ENCODE measurements around the gene TSG101.
A peak's percentile ranks its signal among the peaks of the same experiment; 100 is the strongest.

TSG101 gene

DNA sequence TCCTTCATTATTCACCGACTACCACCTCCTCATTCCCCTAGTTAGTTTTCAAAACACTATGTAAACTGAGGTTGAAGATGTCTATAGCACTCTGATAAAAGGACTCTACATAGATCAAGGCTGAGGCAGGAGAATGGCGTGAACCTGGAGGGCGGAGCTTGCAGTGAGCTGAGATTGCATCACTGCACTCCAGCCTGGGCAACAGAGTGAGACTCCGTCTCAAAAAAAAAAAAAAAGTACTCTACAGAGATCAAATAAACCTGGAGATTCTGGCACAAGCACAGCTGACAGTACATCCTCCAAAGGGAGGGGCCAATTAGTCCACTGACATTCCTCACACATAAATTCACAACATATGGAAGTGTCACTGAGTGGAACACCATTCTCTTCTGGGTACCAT, 31.0 kb downstream of the TSG101 start:
- TF ChIP-seq EZH2phosphoT487 (IDR thresholded peaks at IDR 0.05; ENCODE audit: low read depth), result no peak
- TF ChIP-seq, protein P1, sequence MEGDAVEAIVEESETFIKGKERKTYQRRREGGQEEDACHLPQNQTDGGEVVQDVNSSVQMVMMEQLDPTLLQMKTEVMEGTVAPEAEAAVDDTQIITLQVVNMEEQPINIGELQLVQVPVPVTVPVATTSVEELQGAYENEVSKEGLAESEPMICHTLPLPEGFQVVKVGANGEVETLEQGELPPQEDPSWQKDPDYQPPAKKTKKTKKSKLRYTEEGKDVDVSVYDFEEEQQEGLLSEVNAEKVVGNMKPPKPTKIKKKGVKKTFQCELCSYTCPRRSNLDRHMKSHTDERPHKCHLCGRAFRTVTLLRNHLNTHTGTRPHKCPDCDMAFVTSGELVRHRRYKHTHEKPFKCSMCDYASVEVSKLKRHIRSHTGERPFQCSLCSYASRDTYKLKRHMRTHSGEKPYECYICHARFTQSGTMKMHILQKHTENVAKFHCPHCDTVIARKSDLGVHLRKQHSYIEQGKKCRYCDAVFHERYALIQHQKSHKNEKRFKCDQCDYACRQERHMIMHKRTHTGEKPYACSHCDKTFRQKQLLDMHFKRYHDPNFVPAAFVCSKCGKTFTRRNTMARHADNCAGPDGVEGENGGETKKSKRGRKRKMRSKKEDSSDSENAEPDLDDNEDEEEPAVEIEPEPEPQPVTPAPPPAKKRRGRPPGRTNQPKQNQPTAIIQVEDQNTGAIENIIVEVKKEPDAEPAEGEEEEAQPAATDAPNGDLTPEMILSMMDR (IDR thresholded peaks at IDR 0.05; ENCODE audit: low read depth, low read length), result no peak
- Histone ChIP-seq H3K27me3 (ENCODE audit: low read depth, low read length) (no peaks in the 10 kb centered on the region), H3K9me3 (ENCODE audit: insufficient read depth, low read length) (no peaks in the 10 kb centered on the region), H3K27ac (ENCODE audit: low read length) (no peak overlapping the region), H3K36me3 (replicated peaks; ENCODE audit: low read depth, low read length) (peaks cover 20% of the 10 kb centered on the region), H3K4me1 (ENCODE audit: low read length) (peaks cover 19% of the 10 kb centered on the region), H3K4me2 (ENCODE audit: low read length) (peak overlapping the region; percentile 35; the same call in 1 of the 2 replicates), H2AFZ (ENCODE audit: low read depth, low read length) (no peak overlapping the region), H3K9ac (ENCODE audit: low read length) (no peak overlapping the region), H3K79me2 (ENCODE audit: low read length) (no peaks in the 10 kb centered on the region), H3K4me3 (ENCODE audit: low read length) (no peak overlapping the region), H4K20me1 (ENCODE audit: insufficient read depth, low read length) (no peaks in the 10 kb centered on the region)

DNA sequence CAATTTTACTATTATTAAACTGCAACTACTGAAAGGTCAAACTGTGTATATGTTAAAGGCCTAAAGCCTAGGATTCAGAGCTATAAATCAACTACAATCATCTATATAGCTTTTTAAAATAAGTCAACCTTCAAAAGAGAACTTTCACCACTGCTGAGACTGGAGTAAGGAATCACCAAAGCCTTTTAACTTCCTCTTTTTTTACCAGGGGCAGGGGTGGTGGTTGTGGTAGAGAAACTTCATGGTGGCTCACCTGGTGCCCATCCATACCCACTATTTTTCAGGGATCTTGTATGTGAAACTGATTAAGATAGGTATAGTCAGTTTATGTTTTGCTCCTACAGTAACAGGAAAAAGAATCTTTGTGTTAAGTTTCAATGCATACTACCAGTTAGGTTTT, 31.5 kb downstream of the TSG101 start:
- TF ChIP-seq, protein P1 (IDR thresholded peaks at IDR 0.05; ENCODE audit: low read depth, low read length), result no peak
- no peak for TF ChIP-seq EZH2phosphoT487 (IDR thresholded peaks at IDR 0.05; ENCODE audit: low read depth)
- peak overlapping the region; percentile 16; the same call in 1 of the 2 replicates for H3K27ac ChIP-seq (ENCODE audit: low read length)
- H3K79me2 ChIP-seq (ENCODE audit: low read length), result no peaks in the 10 kb centered on the region
- H4K20me1 ChIP-seq (ENCODE audit: insufficient read depth, low read length), result no peaks in the 10 kb centered on the region
- H3K9me3 ChIP-seq (ENCODE audit: insufficient read depth, low read length), result no peaks in the 10 kb centered on the region
- H3K4me2 ChIP-seq (ENCODE audit: low read length), result peak overlapping the region; percentile 35; the same call in 1 of the 2 replicates
- H3K36me3 ChIP-seq (replicated peaks; ENCODE audit: low read depth, low read length), result peaks cover 21% of the 10 kb centered on the region
- H3K4me3 ChIP-seq (ENCODE audit: low read length), result no peak overlapping the region; the same call in 1 of the 2 replicates
- no peak overlapping the region for H3K9ac ChIP-seq (ENCODE audit: low read length)
- H3K27me3 ChIP-seq (ENCODE audit: low read depth, low read length), result no peaks in the 10 kb centered on the region
- H2AFZ ChIP-seq (ENCODE audit: low read depth, low read length), result no peak overlapping the region
- H3K4me1 ChIP-seq (ENCODE audit: low read length), result peaks cover 19% of the 10 kb centered on the region

GRCh38 chr11:18493310-18493709, 33.4 kb downstream of the TSG101 start:
- peaks cover 22% of the 10 kb centered on the region for H3K4me1 ChIP-seq (ENCODE audit: low read length)

DNA sequence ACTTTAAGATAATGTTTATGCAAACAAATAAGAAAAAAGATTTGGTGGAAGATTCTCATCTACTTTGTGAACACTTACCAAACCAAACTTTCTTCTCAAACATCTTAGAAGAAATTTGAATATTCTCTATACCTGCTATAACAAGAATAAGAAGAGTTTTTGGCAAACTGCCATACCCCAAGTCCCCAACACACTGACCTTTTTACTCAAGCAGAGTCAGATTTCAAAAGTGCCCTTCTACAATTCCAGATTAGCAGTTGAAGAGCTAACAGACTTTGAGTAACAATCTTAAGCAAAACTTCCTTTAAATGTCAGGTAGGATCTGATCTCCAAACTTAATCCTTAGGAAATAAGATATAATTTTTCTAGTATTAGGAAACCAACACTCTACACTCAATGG, 33.9 kb downstream of the TSG101 start:
- peaks cover 16% of the 10 kb centered on the region for H3K36me3 ChIP-seq (replicated peaks; ENCODE audit: low read depth, low read length)
- no peaks in the 10 kb centered on the region for H3K79me2 ChIP-seq (ENCODE audit: low read length)
- no peak overlapping the region for H3K4me2 ChIP-seq (ENCODE audit: low read length)
- no peak overlapping the region for H3K9ac ChIP-seq (ENCODE audit: low read length)
- H2AFZ ChIP-seq (ENCODE audit: low read depth, low read length), result no peak overlapping the region
- H3K4me3 ChIP-seq (ENCODE audit: low read length), result no peak overlapping the region
- no peak for TF ChIP-seq EZH2phosphoT487 (IDR thresholded peaks at IDR 0.05; ENCODE audit: low read depth)
- TF ChIP-seq, protein P1 (IDR thresholded peaks at IDR 0.05; ENCODE audit: low read depth, low read length), result no peak
- H3K27me3 ChIP-seq (ENCODE audit: low read depth, low read length), result no peaks in the 10 kb centered on the region
- no peaks in the 10 kb centered on the region for H3K9me3 ChIP-seq (ENCODE audit: insufficient read depth, low read length)
- no peaks in the 10 kb centered on the region for H4K20me1 ChIP-seq (ENCODE audit: insufficient read depth, low read length)
- H3K4me1 ChIP-seq (ENCODE audit: low read length), result peaks cover 26% of the 10 kb centered on the region
- no peak overlapping the region for H3K27ac ChIP-seq (ENCODE audit: low read length)

More at GRCh38 chr11:18493310-18493709, 33.4 kb downstream of the TSG101 start:
- TF ChIP-seq, protein P1 (IDR thresholded peaks at IDR 0.05; ENCODE audit: low read depth, low read length), result no peak
- H4K20me1 ChIP-seq (ENCODE audit: insufficient read depth, low read length), result no peaks in the 10 kb centered on the region
- no peak overlapping the region for H3K9ac ChIP-seq (ENCODE audit: low read length)
- H3K36me3 ChIP-seq (replicated peaks; ENCODE audit: low read depth, low read length), result peaks cover 16% of the 10 kb centered on the region
- H3K9me3 ChIP-seq (ENCODE audit: insufficient read depth, low read length), result no peaks in the 10 kb centered on the region
- H3K27ac ChIP-seq (ENCODE audit: low read length), result no peak overlapping the region
- H3K4me2 ChIP-seq (ENCODE audit: low read length), result no peak overlapping the region
- no peaks in the 10 kb centered on the region for H3K27me3 ChIP-seq (ENCODE audit: low read depth, low read length)
- no peaks in the 10 kb centered on the region for H3K79me2 ChIP-seq (ENCODE audit: low read length)
- H3K4me3 ChIP-seq (ENCODE audit: low read length), result no peak overlapping the region
- H2AFZ ChIP-seq (ENCODE audit: low read depth, low read length), result no peak overlapping the region

All from OCI-LY3 (cell line).